Natural killer cell (primary cell): ENCODE measurements around the gene TUFT1. TPM values are rescaled to one million over a fixed set of nuclear protein-coding genes. Genes with fewer than 3 reads are reported as not detected.

Source experiments
- ATAC-seq, 3 donors: fragments of 150-1000 bp in 2 of 3; fragments of 200-7000 bp in 1 of 3; cut with Tn5 transposase; 1 replicate in 1 of 3; 2 replicates in 2 of 3; pipeline ENCODE4 v1.10.0; 2021; ENCODE audit warnings: mild to moderate bottlenecking in 2 of 3, moderate library complexity in 2 of 3
- DNase-seq, 2 donors: peaks; one replicate each; pipeline versions ENCODE4 v3.0.0 to v3.0.0-alpha.2; 2013 to 2021; ENCODE audit warnings: mixed read lengths in 1 of 2
- H3K27ac ChIP-seq: one replicate; pipeline ENCODE4 v1.5.1; 2013; ENCODE audit warnings: mild to moderate bottlenecking, low read length
- H3K27me3 ChIP-seq: one replicate; pipeline ENCODE4 v1.6.1; 2013; ENCODE audit warnings: low read length; ENCODE audit not compliant: control insufficient read depth, insufficient read depth
- H3K36me3 ChIP-seq: one replicate; pipeline ENCODE4 v1.6.1; 2013; ENCODE audit warnings: low read length; ENCODE audit not compliant: control insufficient read depth, insufficient read depth
- H3K4me1 ChIP-seq: one replicate; pipeline ENCODE4 v1.6.1; 2013; ENCODE audit warnings: low read length; ENCODE audit not compliant: control insufficient read depth, insufficient read depth
- H3K4me3 ChIP-seq: one replicate; pipeline ENCODE4 v1.5.1; 2013; ENCODE audit warnings: low read length
- H3K9me3 ChIP-seq: one replicate; pipeline ENCODE4 v1.6.1; 2013; ENCODE audit warnings: low read length; ENCODE audit not compliant: control insufficient read depth, insufficient read depth
- H3K27ac Mint-ChIP-seq, 2 donors: one replicate each; pipeline ENCODE4 v1.8.0; 2022; ENCODE audit warnings: mild to moderate bottlenecking in 2 of 2, mixed read lengths in 2 of 2, moderate library complexity in 1 of 2
- H3K27me3 Mint-ChIP-seq, 2 donors: one replicate each; pipeline ENCODE4 v1.8.0; 2022; ENCODE audit warnings: low read depth in 2 of 2, mixed read lengths in 2 of 2
- H3K36me3 Mint-ChIP-seq: one replicate; pipeline ENCODE4 v1.8.0; 2022; ENCODE audit warnings: mixed read lengths
- H3K4me1 Mint-ChIP-seq, 2 donors: one replicate each; pipeline ENCODE4 v1.8.0; 2022; ENCODE audit warnings: mixed read lengths in 2 of 2
- H3K4me3 Mint-ChIP-seq: one replicate; pipeline ENCODE4 v1.8.0; 2022; ENCODE audit warnings: mild to moderate bottlenecking, moderate library complexity, mixed read lengths
- H3K9me3 Mint-ChIP-seq, 2 donors: one replicate each; pipeline ENCODE4 v1.8.0; 2022; ENCODE audit warnings: mixed read lengths in 2 of 2
- CTCF ChIP-seq: fragments of 200-600 bp; IDR thresholded peaks from one replicate; pipeline ENCODE4 v1.8.0; 2022; ENCODE audit warnings: antibody characterized with exemption
- WGBS: methylation state at CpG from one replicate; pipeline ENCODE4 v1.1.7; 2013; ENCODE audit warnings: missing lambda C conversion rate; ENCODE audit not compliant: insufficient coverage; 5-methylcytosine and 5-hydroxymethylcytosine counted together
- intact Hi-C: fragments of 100-400 bp; cut with micrococcal nuclease; formaldehyde crosslinking; loops from one replicate; pipeline ENCODE4 v1.14.2; 2022
- total RNA-seq, 4 donors: library from RNA; stranded (reverse); fragments of 120-200 nt in 1 of 4; gene quantifications; one replicate each; pipeline versions ENCODE4 v1.2.3 to v1.2.4, GENCODE V29; 2013 to 2022

TUFT1 gene
- total RNA-seq, 3 donors from 2014 or later (not counting 1 experiment from before 2014, with no cell fraction given) = 4.6 to 7.2 (median 5.0) TPM

DNA sequence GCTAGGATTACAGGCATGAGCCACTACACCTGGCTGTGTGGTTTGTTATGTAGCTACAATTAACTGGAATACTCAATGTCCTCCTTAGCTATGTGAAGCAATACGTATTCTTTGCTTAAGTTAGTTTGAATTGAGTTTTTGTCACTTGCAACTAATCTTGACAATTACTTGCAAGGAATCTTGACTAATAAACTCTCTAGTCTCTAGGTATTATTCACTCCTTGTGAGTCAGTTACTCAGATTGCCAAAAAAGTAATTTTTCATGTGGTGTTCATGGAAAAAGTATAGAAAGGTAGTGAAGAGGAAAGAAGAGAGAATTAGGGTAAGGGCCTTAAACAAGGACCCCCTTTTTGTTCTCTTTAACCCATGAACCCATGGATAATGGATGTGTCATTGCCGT lies 64.2 kb downstream of the TUFT1 start:
- Histone ChIP-seq H3K9me3 (no peaks in the 10 kb centered on the region), H3K4me3 (no peak overlapping the region), H3K27me3 (no peaks in the 10 kb centered on the region), H3K27ac (no peak overlapping the region), H3K36me3 (no peaks in the 10 kb centered on the region), H3K4me1 (no peaks in the 10 kb centered on the region)
- no peak overlapping the region for H3K27ac Mint-ChIP-seq
- H3K4me1 Mint-ChIP-seq = no peaks in the 10 kb centered on the region
- ATAC-seq (no peak), DNase-seq (no peak)
- no peaks in the 10 kb centered on the region for H3K36me3 Mint-ChIP-seq
- peaks cover 25 to 27% of the 10 kb centered on the region in 2 donors for H3K27me3 Mint-ChIP-seq
- intact Hi-C loops = no loop called here
- 100% methylated on average over 1 of the region's 2 CpGs for WGBS
- no peaks in the 10 kb centered on the region for H3K9me3 Mint-ChIP-seq
- TF ChIP-seq CTCF = no peak
- no peak overlapping the region for H3K4me3 Mint-ChIP-seq

DNA sequence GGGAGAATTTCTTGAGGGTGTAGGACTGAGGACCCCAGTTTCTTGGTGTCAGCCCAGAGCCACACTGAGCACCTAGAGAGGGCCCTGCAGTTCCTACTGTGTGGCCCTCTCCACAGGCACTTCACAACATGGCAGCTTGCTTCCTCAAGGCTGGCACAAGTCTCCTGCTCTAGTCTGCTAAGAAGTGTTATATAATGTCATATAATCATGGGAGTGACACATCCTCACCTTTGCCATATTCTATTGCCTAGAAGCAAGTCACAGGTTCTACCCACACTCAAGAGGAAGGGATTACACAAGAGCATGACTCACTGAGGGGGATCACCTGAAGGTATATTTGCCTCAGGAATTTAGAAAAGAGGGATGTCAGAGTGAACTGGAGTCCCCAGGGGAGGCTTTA lies 66.3 kb downstream of the TUFT1 start:
- TF ChIP-seq CTCF = no peak
- H3K36me3 ChIP-seq = no peaks in the 10 kb centered on the region
- H3K4me1 ChIP-seq = no peaks in the 10 kb centered on the region
- Mint-ChIP-seq H3K4me3 (no peak overlapping the region), H3K4me1 (peaks cover 0 to under 1% of the 10 kb centered on the region in 2 donors), H3K27me3 (peaks cover 25 to 29% of the 10 kb centered on the region in 2 donors), H3K9me3 (no peaks in the 10 kb centered on the region), H3K36me3 (no peaks in the 10 kb centered on the region), H3K27ac (no peak overlapping the region)
- DNase-seq = no peak
- H3K27ac ChIP-seq = no peak overlapping the region
- H3K9me3 ChIP-seq = no peaks in the 10 kb centered on the region
- ATAC-seq = peak in 1 of 3 donors; percentile 25
- no peaks in the 10 kb centered on the region for H3K27me3 ChIP-seq
- H3K4me3 ChIP-seq = no peak overlapping the region
- intact Hi-C loops = no loop called here

DNA sequence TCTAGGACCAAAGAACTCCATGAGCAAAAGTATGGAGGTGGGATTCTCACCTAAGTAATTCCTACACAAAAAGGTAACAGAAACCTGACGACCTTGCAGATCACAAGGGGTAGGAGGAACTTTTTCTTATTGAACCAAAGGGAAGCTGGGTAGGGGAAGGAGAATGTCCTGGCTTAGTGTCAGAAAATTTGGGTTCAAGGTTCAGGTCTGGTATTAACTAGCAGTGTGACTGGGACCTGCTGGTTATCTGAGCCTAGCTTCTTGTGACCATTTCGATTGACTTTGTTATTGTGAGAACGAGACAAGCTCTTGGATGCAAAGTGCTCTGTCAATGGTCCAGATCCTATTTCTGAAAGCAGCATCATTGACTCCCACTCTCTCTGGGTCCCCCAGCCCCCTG lies 66.7 kb downstream of the TUFT1 start:
- H3K36me3 ChIP-seq = no peaks in the 10 kb centered on the region
- H3K27ac ChIP-seq = no peak overlapping the region
- H3K36me3 Mint-ChIP-seq = no peaks in the 10 kb centered on the region
- no peak overlapping the region for H3K4me3 ChIP-seq
- no peak overlapping the region for H3K27ac Mint-ChIP-seq
- ATAC-seq (no peak), DNase-seq (no peak)
- no peak overlapping the region for H3K4me3 Mint-ChIP-seq
- WGBS = 84% methylated on average over 3 of the region's 3 CpGs
- no peaks in the 10 kb centered on the region for H3K9me3 ChIP-seq
- no peak for TF ChIP-seq CTCF
- no peaks in the 10 kb centered on the region for H3K9me3 Mint-ChIP-seq
- intact Hi-C loops = no loop called here
- H3K27me3 ChIP-seq = no peaks in the 10 kb centered on the region
- peaks cover 25 to 29% of the 10 kb centered on the region in 2 donors for H3K27me3 Mint-ChIP-seq
- H3K4me1 ChIP-seq = no peaks in the 10 kb centered on the region
- H3K4me1 Mint-ChIP-seq = peaks cover 0 to 4% of the 10 kb centered on the region in 2 donors

DNA sequence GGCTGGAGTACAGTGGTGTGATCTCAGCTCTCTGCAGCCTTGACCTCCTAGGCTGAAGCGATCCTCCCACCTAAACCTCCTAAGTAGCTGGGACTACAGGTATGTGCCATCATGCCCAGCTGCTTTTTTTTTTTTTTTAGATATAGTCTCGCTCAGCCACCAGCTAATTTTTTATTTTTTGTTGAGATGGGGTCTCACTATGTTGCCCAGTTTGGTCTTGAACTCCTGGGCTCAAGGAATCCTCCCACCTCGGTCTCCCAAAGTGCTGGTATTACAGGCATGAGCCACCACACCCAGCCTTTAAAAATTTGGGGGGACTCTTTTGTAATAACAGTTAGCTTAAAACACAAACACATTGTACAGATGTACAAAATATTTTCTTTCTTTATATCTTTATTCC lies 70.0 kb downstream of the TUFT1 start:
- no peak overlapping the region for H3K27ac ChIP-seq
- H3K9me3 ChIP-seq = no peaks in the 10 kb centered on the region
- 100% methylated on average over 3 of the region's 3 CpGs for WGBS
- Mint-ChIP-seq H3K4me1 (peaks cover 20 to 25% of the 10 kb centered on the region in 2 donors), H3K36me3 (no peaks in the 10 kb centered on the region), H3K9me3 (no peaks in the 10 kb centered on the region), H3K4me3 (no peak overlapping the region), H3K27ac (no peak overlapping the region), H3K27me3 (peaks cover 13 to 20% of the 10 kb centered on the region in 2 donors)
- H3K4me1 ChIP-seq = peaks cover 12% of the 10 kb centered on the region
- H3K27me3 ChIP-seq = no peaks in the 10 kb centered on the region
- no peak for ATAC-seq
- DNase-seq = no peak
- H3K4me3 ChIP-seq = no peak overlapping the region
- no peak for TF ChIP-seq CTCF
- peaks cover 3% of the 10 kb centered on the region for H3K36me3 ChIP-seq
- intact Hi-C loops = no loop called here
